ENCODE measurements around the gene ANKFN1.
"Not testable (repeated sequence)": the region's sequence is repeated elsewhere in the genome, so short reads cannot be mapped to it uniquely, and the experiment has no call there.

ANKFN1 gene

GRCh38 chr17:56262803-56263202, 109.5 kb downstream of the ANKFN1 start:
- no peak for DNase-seq (ENCODE audit: extremely low read depth, low read depth)
- TF ChIP-seq, protein P1, sequence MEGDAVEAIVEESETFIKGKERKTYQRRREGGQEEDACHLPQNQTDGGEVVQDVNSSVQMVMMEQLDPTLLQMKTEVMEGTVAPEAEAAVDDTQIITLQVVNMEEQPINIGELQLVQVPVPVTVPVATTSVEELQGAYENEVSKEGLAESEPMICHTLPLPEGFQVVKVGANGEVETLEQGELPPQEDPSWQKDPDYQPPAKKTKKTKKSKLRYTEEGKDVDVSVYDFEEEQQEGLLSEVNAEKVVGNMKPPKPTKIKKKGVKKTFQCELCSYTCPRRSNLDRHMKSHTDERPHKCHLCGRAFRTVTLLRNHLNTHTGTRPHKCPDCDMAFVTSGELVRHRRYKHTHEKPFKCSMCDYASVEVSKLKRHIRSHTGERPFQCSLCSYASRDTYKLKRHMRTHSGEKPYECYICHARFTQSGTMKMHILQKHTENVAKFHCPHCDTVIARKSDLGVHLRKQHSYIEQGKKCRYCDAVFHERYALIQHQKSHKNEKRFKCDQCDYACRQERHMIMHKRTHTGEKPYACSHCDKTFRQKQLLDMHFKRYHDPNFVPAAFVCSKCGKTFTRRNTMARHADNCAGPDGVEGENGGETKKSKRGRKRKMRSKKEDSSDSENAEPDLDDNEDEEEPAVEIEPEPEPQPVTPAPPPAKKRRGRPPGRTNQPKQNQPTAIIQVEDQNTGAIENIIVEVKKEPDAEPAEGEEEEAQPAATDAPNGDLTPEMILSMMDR (IDR thresholded peaks at IDR 0.05; ENCODE audit: low read depth, low read length) = no peak

- TF ChIP-seq, protein P1 (IDR thresholded peaks at IDR 0.05; ENCODE audit: low read depth, low read length) = no peak
- DNase-seq (ENCODE audit: extremely low read depth, low read depth) = no peak
Observed at GRCh38 chr17:56269556-56270389, 116.5 kb downstream of the ANKFN1 start.

GRCh38 chr17:56274491-56274890, 121.2 kb downstream of the ANKFN1 start:
- no peak for DNase-seq (ENCODE audit: extremely low read depth, low read depth)

GRCh38 chr17:56284482-56284881, 131.2 kb downstream of the ANKFN1 start:
- DNase-seq (ENCODE audit: extremely low read depth, low read depth) = no peak
- TF ChIP-seq, protein P1 (IDR thresholded peaks at IDR 0.05; ENCODE audit: low read depth, low read length) = no peak

More at GRCh38 chr17:56274491-56274890, 121.2 kb downstream of the ANKFN1 start:
- TF ChIP-seq, protein P1 (IDR thresholded peaks at IDR 0.05; ENCODE audit: low read depth, low read length) = no peak

DNA sequence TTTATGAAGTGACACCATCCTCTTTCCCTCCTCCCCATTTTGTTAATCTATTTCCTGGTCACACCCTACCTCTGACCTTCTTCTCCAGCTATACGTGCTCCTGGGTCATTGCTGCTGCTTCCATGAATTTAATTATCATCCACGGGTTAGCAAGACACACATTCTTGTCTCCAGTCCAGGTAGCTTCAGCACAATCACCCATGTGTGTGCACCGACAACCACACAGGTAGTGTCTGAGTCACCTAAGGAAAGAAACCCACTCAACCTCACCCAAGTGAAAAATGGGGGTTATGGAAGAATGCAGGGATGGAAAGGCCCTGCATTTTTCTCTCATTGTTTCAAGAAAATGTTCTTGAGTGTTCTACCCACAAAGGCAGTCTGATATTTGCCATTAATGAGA, 135.5 kb downstream of the ANKFN1 start:
- DNase-seq (ENCODE audit: extremely low read depth, low read depth) = not testable (repeated sequence)

GRCh38 chr17:56289321-56289720, 136.0 kb downstream of the ANKFN1 start:
- TF ChIP-seq, protein P1 (IDR thresholded peaks at IDR 0.05; ENCODE audit: low read depth, low read length) = no peak
- DNase-seq (ENCODE audit: extremely low read depth, low read depth) = no peak

GRCh38 chr17:56290101-56290801, 137.0 kb downstream of the ANKFN1 start:
- TF ChIP-seq, protein P1 (IDR thresholded peaks at IDR 0.05; ENCODE audit: low read depth, low read length) = no peak
- no peak for DNase-seq (ENCODE audit: extremely low read depth, low read depth)

All from AG09319 (cell line).